ENCODE measurements around the gene CLPX.
"Not testable (repeated sequence)": the region's sequence is repeated elsewhere in the genome, so short reads cannot be mapped to it uniquely, and the experiment has no call there.

DNA sequence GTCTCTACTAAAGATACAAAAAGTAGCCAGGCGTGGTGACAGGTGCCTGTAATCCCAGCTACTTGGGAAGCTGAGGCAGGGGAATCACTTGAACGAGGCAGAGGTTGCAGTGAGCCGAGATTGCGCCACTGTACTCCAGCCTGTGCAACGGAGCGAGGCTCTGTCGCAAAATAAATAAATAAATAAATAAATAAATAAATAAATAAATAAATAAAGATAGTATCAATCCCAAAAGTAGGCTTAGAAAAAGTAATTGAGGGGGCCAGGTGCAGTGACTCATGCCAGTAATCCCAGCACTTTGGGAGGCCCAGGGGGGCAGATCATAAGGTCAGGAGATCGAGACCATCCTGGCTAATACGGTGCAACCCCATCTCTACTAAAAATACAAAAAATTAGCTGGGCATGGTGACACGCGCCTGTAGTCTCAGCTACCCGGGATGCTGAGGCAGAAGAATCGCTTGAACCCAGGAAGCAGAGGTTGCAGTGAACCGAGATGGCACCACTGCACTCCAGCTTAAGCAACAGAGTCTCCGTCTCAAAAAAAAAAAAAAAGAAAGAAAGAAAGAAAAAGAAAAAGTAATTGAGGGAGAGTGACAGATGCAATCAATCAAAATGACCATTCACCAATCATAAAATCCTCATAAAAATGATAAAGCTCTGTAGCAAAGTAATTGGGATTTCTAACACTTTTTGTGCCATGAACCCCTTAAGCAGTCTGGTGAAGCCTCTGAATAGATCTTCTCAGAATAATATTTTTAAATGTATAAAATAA is 3.4 kb downstream of the CLPX start:
- TF ChIP-seq, protein P1, sequence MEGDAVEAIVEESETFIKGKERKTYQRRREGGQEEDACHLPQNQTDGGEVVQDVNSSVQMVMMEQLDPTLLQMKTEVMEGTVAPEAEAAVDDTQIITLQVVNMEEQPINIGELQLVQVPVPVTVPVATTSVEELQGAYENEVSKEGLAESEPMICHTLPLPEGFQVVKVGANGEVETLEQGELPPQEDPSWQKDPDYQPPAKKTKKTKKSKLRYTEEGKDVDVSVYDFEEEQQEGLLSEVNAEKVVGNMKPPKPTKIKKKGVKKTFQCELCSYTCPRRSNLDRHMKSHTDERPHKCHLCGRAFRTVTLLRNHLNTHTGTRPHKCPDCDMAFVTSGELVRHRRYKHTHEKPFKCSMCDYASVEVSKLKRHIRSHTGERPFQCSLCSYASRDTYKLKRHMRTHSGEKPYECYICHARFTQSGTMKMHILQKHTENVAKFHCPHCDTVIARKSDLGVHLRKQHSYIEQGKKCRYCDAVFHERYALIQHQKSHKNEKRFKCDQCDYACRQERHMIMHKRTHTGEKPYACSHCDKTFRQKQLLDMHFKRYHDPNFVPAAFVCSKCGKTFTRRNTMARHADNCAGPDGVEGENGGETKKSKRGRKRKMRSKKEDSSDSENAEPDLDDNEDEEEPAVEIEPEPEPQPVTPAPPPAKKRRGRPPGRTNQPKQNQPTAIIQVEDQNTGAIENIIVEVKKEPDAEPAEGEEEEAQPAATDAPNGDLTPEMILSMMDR (IDR thresholded peaks at IDR 0.05) = not testable (repeated sequence)
- TF ChIP-seq POLR2A (IDR thresholded peaks at IDR 0.05) = not testable (repeated sequence)

Measured in right lobe of liver (tissue), 4 donors.